Rectal smooth muscle tissue (tissue), 1 donor: ENCODE measurements around the gene SGK1.
"Not testable (repeated sequence)": the region's sequence is repeated elsewhere in the genome, so short reads cannot be mapped to it uniquely, and the experiment has no call there.

Source experiments
- H3K27ac ChIP-seq: one replicate; pipeline ENCODE4 v1.7.0; 2013; ENCODE audit warnings: low read depth, low read length, inconsistent platforms
- H3K27me3 ChIP-seq: one replicate; pipeline ENCODE4 v1.7.0; 2013; ENCODE audit warnings: low read length; ENCODE audit not compliant: control insufficient read depth, insufficient read depth
- H3K36me3 ChIP-seq: one replicate; pipeline ENCODE4 v1.7.0; 2013; ENCODE audit warnings: low read length; ENCODE audit not compliant: control insufficient read depth, insufficient read depth
- H3K4me1 ChIP-seq: one replicate; pipeline ENCODE4 v1.7.0; 2013; ENCODE audit warnings: low read length; ENCODE audit not compliant: control insufficient read depth, insufficient read depth
- H3K4me3 ChIP-seq: one replicate; pipeline ENCODE4 v1.7.0; 2013; ENCODE audit warnings: low read length
- H3K9ac ChIP-seq: one replicate; pipeline ENCODE4 v1.7.0; 2013; ENCODE audit warnings: low read length

The SGK1 gene

DNA sequence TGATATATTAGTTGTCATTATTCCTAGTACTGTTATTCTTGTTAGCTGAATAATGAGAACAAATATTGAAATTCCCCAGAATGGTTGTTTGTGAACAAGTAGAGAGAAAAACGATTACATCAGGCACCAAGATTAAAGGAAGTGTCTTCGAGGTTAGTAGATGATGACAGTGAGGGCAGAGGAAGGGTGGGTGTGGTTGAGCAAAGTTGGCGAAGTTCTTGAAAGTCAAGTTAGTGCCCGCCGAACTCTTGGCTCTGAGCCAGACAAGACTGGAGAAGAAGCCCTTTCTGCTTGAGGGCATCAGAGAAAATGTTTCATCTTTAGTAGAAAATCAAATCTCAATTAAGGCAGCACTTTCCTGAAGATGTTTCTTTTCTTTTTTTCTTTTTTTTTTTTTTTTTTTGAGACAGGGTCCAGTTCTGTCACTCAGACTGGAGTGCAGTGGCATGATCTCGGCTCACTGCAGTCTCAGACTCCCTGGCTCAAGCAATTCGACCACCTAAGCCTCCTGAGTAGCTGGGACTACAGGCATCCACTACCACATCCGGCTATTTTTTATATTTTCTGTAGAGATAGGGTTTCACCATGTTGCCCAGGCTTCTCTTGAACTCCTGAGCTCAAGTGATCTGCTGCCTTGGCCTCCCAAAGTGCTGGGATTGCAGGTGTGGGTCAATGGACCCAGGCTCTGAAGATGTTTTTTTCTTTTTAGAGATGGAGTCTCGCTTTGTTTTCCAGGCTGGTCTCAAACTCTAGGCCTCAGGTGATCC, 77.1 kb downstream of the SGK1 start:
- no peaks in the 10 kb centered on the region for H3K36me3 ChIP-seq
- H3K27me3 ChIP-seq, result no peaks in the 10 kb centered on the region
- H3K27ac ChIP-seq, result no peak overlapping the region
- H3K9ac ChIP-seq, result no peak overlapping the region
- H3K4me1 ChIP-seq, result no peaks in the 10 kb centered on the region
- no peak overlapping the region for H3K4me3 ChIP-seq

DNA sequence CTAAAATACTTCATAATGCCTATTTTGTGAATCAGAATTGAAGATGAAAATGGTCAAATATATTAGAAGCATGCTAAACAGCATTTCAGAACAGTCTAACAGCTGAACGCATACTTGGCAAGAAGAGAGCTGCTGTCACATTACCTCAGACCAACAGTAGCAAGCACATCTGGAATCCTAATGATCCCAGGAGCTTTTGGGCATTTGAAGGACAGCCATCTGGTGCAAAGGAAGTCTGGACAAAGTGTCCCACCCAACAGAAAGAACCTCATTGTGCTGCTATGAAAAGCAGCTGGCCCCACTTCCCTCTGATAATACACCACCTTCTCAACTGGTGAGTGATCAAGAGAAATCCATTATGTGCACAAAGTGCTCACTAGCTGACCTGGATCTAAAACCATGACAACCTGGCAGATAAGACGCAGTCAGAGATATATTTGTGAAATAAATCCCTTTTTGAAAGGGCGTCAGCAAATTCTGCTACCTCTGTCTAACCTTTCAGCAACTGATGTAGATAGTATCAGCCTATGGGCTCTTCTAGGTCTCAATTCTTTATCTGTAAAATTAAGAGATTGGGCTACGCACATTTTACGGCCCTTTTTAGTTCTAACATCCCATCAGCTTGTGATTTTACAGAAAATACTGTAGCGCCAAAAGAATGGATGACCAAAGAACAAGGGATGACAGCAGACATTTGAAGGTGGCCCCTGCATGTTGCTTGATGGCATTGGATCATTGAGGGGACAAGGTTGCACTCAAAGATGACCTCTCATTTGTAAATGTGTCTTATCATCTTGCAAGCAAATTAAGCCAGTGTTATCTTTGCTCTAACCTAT, 78.7 kb downstream of the SGK1 start:
- Histone ChIP-seq H3K27ac (no peak overlapping the region), H3K4me1 (no peaks in the 10 kb centered on the region), H3K9ac (no peak overlapping the region)

DNA sequence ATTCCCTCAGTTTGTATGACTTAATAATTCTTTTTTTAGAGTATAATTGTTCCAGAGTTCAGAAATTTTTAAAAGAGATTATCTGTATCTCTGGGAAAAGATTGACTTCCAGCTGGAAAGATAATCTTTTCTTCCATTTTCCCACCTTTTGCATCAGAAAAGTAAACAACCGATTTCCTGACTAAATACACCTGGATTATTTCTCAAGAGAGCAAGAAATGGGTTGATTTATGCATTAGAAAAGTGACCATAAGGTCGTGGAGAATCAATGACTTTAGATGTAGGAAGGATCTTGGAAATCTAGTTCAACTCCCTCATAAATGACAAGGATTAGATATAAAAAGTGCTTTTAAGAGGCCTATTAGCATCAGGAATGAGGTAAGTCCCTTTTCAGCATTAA, 79.9 kb downstream of the SGK1 start:
- no peak overlapping the region for H3K4me3 ChIP-seq
- no peak overlapping the region for H3K27ac ChIP-seq
- no peak overlapping the region for H3K9ac ChIP-seq
- H3K36me3 ChIP-seq, result no peaks in the 10 kb centered on the region
- no peaks in the 10 kb centered on the region for H3K27me3 ChIP-seq
- no peaks in the 10 kb centered on the region for H3K4me1 ChIP-seq

More for the DNA sequence above, 78.7 kb downstream of the SGK1 start:
- Histone ChIP-seq H3K27me3 (no peaks in the 10 kb centered on the region), H3K4me3 (no peak overlapping the region), H3K36me3 (no peaks in the 10 kb centered on the region)

DNA sequence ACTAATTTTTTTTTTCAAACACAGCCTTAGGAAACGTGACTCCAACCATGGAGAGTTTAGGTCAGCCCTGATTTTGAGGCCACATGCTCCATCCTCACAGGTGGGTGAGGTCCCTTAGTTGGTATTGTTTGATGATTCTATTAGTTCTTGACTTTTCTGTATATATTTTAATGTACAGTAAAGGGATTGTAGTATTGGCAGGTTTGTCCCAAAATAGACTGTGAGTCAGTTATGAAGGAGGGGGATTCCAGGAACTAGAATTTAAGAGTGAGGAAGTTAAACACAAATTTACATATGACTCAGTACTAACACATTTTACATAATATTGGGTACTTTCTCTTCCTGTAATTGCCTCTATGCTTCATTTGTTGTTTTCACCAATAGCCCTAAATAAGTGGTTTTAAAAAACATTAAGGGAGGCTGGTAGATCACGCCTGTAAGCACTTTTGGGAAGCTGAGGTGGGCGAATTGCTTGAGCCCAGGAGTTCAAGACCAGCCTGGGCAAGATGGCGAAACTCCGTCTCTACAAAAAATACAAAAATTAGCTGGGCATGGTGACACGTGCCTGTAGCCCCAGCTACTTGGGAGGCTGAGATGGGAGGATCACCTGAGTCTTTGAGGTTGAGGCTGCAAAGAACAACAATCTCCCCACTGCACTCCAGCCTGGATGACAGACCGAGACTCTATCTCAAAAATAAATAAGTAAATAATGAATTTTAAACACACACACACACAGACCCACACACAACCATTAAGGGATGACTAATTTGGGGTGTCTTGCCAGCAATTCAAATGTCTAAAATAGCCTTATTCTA, 81.8 kb downstream of the SGK1 start:
- Histone ChIP-seq H3K9ac (no peak overlapping the region), H3K27me3 (no peaks in the 10 kb centered on the region), H3K4me1 (no peaks in the 10 kb centered on the region), H3K4me3 (no peak overlapping the region), H3K27ac (no peak overlapping the region), H3K36me3 (no peaks in the 10 kb centered on the region)

DNA sequence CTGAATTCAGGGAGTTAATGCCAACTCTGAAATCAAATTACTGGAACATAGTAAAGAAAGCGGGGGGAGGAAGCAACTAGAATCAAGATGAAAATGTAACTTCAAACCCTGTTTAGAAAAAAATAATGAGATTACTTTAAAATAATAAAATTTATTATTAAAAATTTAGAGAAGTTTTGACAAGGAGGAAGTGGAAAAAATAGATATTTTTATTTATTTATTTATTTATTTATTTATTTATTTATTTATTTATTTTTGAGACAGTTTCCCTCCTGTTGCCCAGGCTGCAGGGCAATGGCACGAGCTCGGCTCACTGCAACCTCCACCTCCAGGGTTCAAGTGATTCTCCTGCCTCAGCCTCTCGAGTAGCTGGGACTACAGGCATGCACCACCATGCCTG, 82.6 kb downstream of the SGK1 start:
- not testable (repeated sequence) for H3K4me3 ChIP-seq, H3K4me1 ChIP-seq, H3K27ac ChIP-seq, H3K36me3 ChIP-seq, H3K27me3 ChIP-seq, H3K9ac ChIP-seq

DNA sequence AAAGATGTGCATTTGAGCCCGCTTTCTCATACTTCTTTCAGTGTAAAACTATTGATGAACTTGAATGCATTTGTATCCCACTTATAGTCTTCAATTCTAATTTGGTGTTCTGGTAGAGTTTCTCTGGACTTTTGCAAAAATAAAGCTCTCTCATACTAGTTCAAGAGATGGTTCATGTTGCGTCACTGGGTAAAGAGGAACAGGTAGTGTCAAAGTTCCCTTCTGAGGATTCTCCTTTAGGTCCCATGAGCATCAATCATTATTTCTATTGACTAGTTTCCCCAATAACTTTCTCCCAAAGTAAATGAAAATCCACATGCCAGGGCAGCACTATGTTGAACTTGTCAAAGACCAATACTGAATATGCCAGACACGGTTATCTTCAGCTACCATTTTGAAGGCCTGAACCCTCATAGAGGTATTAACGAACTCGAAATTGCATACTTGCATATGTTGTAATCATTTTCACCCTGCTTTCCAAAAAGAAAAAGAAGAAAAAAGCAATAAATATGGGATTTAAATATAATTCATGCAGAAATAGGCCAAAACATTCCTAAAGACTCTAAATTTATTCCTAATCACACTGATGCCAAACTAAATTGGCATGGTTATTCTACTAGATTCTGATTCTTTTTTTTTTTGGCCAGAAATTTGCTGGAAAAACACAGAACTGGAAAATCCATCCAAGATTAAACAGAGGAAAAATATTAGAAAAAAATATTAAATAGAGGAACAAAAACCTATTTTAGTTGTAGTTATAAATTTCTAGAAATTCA, 84.5 kb downstream of the SGK1 start:
- Histone ChIP-seq H3K27me3 (no peaks in the 10 kb centered on the region), H3K4me3 (no peak overlapping the region), H3K9ac (no peak overlapping the region), H3K27ac (no peak overlapping the region), H3K36me3 (no peaks in the 10 kb centered on the region), H3K4me1 (no peaks in the 10 kb centered on the region)

DNA sequence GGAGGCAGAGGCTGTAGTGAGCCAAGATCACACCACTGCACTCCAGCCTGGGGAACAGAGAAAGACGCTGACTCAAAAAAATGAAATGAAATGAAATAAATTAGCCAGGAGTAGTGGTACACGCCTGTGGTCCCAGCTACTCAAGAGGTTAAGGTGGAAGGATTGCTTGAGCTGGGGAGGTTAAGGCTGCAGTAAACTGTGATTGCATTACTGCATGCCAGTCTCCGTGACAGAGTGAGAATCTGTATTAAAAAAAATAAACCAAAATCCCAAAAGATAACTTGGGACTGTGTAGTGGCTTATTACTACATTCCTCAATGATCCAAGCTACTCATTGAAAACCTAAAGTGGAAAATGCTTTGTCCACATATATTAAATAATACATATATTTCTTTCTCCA, 87.0 kb downstream of the SGK1 start:
- Histone ChIP-seq H3K27me3 (no peaks in the 10 kb centered on the region), H3K9ac (no peak overlapping the region), H3K27ac (no peak overlapping the region), H3K36me3 (no peaks in the 10 kb centered on the region), H3K4me3 (no peak overlapping the region), H3K4me1 (no peaks in the 10 kb centered on the region)

DNA sequence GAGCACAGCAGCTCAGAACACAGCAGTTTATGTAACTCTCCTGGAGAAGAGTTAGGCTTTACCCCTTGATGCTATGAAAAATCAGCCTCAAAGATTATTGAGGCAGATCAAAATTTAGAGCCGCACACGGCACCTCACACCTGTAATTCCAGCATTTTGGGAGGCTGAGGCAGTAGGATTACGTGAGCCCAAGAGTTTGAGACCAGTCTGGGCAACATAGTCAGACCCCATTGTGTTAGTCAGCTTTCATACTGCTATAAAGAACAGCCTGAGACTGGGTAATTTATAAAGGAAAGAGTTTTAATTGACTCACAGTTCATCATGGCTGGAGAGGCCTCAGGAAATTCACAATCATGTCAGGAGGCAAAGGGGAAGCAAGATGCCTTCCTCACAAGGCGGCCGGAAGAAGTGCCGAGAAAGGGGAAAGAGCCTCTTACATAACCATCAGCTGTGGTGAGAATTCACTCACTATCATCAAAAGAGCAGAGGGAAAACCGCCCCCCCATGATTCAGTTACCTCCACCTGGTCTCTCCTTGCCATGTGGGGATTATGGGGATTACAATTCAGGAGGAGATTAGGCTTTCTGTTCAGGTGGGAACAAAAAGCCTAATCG, 87.7 kb downstream of the SGK1 start:
- Histone ChIP-seq H3K27me3 (no peaks in the 10 kb centered on the region), H3K36me3 (no peaks in the 10 kb centered on the region), H3K9ac (no peak overlapping the region), H3K27ac (no peak overlapping the region), H3K4me3 (no peak overlapping the region), H3K4me1 (no peaks in the 10 kb centered on the region)

DNA sequence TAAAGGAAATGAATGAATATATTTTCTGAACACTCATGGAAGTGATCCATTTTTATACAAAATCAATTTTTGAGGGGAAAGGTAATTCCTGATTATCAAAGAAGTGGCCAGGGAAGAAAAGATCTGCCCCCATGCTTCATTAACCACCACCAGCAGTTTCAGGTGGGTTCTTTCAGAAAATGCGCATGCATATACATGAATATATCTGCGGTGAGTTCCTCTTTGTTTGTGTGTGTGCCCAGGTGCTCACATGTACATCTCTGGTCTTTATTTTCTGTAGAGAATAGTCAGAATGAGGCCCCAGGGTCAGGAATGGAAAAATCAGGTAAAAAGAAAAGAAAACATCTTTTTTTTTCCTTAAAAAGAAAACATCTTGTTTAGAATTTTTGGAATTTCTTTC, 88.4 kb downstream of the SGK1 start:
- no peaks in the 10 kb centered on the region for H3K27me3 ChIP-seq
- no peak overlapping the region for H3K27ac ChIP-seq
- H3K36me3 ChIP-seq, result no peaks in the 10 kb centered on the region
- no peak overlapping the region for H3K4me3 ChIP-seq
- no peak overlapping the region for H3K9ac ChIP-seq
- H3K4me1 ChIP-seq, result no peaks in the 10 kb centered on the region

DNA sequence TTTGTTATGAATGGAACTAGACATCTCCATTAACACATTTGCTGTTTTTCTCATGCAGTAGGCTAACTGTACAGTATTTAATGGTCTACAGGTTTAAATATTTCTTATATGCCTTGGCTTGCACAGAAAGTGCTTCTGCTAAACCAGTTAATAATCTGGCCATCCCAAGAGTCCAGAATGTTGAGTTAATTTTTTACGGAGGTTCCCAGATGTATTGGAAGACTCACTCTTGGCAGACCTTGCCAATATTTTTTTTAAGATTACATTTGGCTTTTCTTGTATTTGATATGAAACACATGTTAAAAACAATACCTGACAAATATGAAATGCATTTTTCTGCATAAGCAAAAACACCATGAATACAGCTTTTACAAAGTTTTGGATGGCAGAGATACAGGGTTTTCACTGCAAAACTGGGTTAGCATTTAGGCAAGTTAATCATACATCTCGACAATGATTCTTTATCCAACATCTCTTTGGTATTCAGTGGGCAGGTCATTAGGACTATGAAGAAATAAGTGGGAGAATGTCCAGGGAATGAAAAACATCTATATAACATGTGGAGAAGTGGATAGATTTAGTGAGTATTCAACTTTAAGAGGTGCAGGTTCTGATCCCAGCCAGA, 94.0 kb downstream of the SGK1 start:
- Histone ChIP-seq H3K9ac (no peak overlapping the region), H3K4me1 (no peaks in the 10 kb centered on the region), H3K36me3 (no peaks in the 10 kb centered on the region), H3K27me3 (no peaks in the 10 kb centered on the region), H3K4me3 (no peak overlapping the region), H3K27ac (no peak overlapping the region)

DNA sequence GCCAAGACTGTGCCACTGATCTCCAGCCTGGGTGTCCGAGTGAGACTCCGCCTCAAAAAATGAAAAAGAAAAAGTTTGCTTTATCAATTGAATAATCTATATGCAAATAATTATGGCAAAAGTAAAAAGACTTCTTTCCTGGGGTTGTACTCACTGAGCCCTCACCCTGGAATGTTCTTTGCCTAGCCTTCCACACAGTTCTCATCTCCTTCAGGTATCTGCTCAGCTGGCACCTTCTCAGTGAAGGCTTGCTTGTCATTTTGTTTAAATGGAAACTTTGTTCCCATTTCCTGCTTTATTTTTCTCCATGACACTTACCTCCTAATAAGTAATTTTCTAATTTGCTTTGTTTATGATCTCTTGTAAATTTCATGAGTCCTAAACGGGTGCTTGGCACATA, 96.7 kb downstream of the SGK1 start:
- no peaks in the 10 kb centered on the region for H3K36me3 ChIP-seq
- no peaks in the 10 kb centered on the region for H3K4me1 ChIP-seq
- H3K9ac ChIP-seq, result no peak overlapping the region
- no peak overlapping the region for H3K27ac ChIP-seq
- H3K27me3 ChIP-seq, result no peaks in the 10 kb centered on the region
- H3K4me3 ChIP-seq, result no peak overlapping the region
